Measurements from ENCODE around the gene SERPINA9. TPM values are rescaled to one million over a fixed set of nuclear protein-coding genes. Genes with fewer than 3 reads are reported as not detected.

Gene SERPINA9
- total and polyA plus RNA-seq, 2 donors from 2014 or later: not detected

GRCh38 chr14:94446126-94446525 is 29.9 kb downstream of the SERPINA9 start:
- FAIRE-seq: no peak
- TF ChIP-seq CTCF (IDR thresholded peaks at IDR 0.05; ENCODE audit: borderline replicate concordance, extremely low read depth, insufficient read depth): no peak
- intact Hi-C loops (cut with DNase I): no loop called here
- H3K9me3 ChIP-seq (ENCODE audit: control insufficient read depth in 2 of 3, insufficient read depth in 1 of 3, low read length in 3 of 3): no peaks in the 10 kb centered on the region
- H3K27me3 ChIP-seq (ENCODE audit: control insufficient read depth, insufficient read depth, low read length): no peaks in the 10 kb centered on the region
- no peaks in the 10 kb centered on the region for H3K36me3 ChIP-seq (ENCODE audit: control insufficient read depth in 2 of 3, insufficient read depth in 3 of 3, low read length in 3 of 3)
- H3K27ac ChIP-seq (ENCODE audit: low read depth in 2 of 2, low read length in 2 of 2): no peak overlapping the region
- no peaks in the 10 kb centered on the region for H3K4me1 ChIP-seq (ENCODE audit: control insufficient read depth in 2 of 3, insufficient read depth in 2 of 3, low read depth in 1 of 3, low read length in 3 of 3)
- DNase-seq: no peak
- H3K9ac ChIP-seq (ENCODE audit: low read length in 3 of 3): no peak overlapping the region
- no peak overlapping the region for H3K4me3 ChIP-seq (ENCODE audit: low read length in 3 of 3)

GRCh38 chr14:94445003-94445402 is 31.0 kb downstream of the SERPINA9 start:
- intact Hi-C loops (cut with DNase I): no loop called here
- Histone ChIP-seq H3K9me3 (ENCODE audit: control insufficient read depth in 2 of 3, insufficient read depth in 1 of 3, low read length in 3 of 3) (no peaks in the 10 kb centered on the region), H3K27ac (ENCODE audit: low read depth in 2 of 2, low read length in 2 of 2) (no peak overlapping the region), H3K36me3 (ENCODE audit: control insufficient read depth in 2 of 3, insufficient read depth in 3 of 3, low read length in 3 of 3) (no peaks in the 10 kb centered on the region), H3K9ac (ENCODE audit: low read length in 3 of 3) (no peak overlapping the region), H3K4me1 (ENCODE audit: control insufficient read depth in 2 of 3, insufficient read depth in 2 of 3, low read depth in 1 of 3, low read length in 3 of 3) (no peaks in the 10 kb centered on the region), H3K27me3 (ENCODE audit: control insufficient read depth, insufficient read depth, low read length) (no peaks in the 10 kb centered on the region), H3K4me3 (ENCODE audit: low read length in 3 of 3) (no peak overlapping the region)
- FAIRE-seq (no peak), DNase-seq (no peak)
- no peak for TF ChIP-seq CTCF (IDR thresholded peaks at IDR 0.05; ENCODE audit: borderline replicate concordance, extremely low read depth, insufficient read depth)

GRCh38 chr14:94441531-94442205 is 34.3 kb downstream of the SERPINA9 start:
- no peak overlapping the region for H3K9ac ChIP-seq (ENCODE audit: low read length in 3 of 3)
- no peaks in the 10 kb centered on the region for H3K9me3 ChIP-seq (ENCODE audit: control insufficient read depth in 2 of 3, insufficient read depth in 1 of 3, low read length in 3 of 3)
- no peak overlapping the region for H3K4me3 ChIP-seq (ENCODE audit: low read length in 3 of 3)
- FAIRE-seq (no peak), DNase-seq (no peak)
- no peak overlapping the region for H3K27ac ChIP-seq (ENCODE audit: low read depth in 2 of 2, low read length in 2 of 2)
- H3K4me1 ChIP-seq (ENCODE audit: control insufficient read depth in 2 of 3, insufficient read depth in 2 of 3, low read depth in 1 of 3, low read length in 3 of 3): no peaks in the 10 kb centered on the region
- H3K27me3 ChIP-seq (ENCODE audit: control insufficient read depth, insufficient read depth, low read length): no peaks in the 10 kb centered on the region
- H3K36me3 ChIP-seq (ENCODE audit: control insufficient read depth in 2 of 3, insufficient read depth in 3 of 3, low read length in 3 of 3): no peaks in the 10 kb centered on the region
- intact Hi-C loops (cut with DNase I): no loop called here
- TF ChIP-seq CTCF (IDR thresholded peaks at IDR 0.05; ENCODE audit: borderline replicate concordance, extremely low read depth, insufficient read depth): no peak

- no peaks in the 10 kb centered on the region for H3K9me3 ChIP-seq (ENCODE audit: control insufficient read depth in 2 of 3, insufficient read depth in 1 of 3, low read length in 3 of 3)
- no peak overlapping the region for H3K27ac ChIP-seq (ENCODE audit: low read depth in 2 of 2, low read length in 2 of 2)
- no peak overlapping the region for H3K4me3 ChIP-seq (ENCODE audit: low read length in 3 of 3)
- no peak overlapping the region for H3K9ac ChIP-seq (ENCODE audit: low read length in 3 of 3)
- H3K4me1 ChIP-seq (ENCODE audit: control insufficient read depth in 2 of 3, insufficient read depth in 2 of 3, low read depth in 1 of 3, low read length in 3 of 3): no peaks in the 10 kb centered on the region
- TF ChIP-seq CTCF (IDR thresholded peaks at IDR 0.05; ENCODE audit: borderline replicate concordance, extremely low read depth, insufficient read depth): no peak
- H3K27me3 ChIP-seq (ENCODE audit: control insufficient read depth, insufficient read depth, low read length): no peaks in the 10 kb centered on the region
- no peak for DNase-seq
- intact Hi-C loops (cut with DNase I): no loop called here
- FAIRE-seq: no peak
- H3K36me3 ChIP-seq (ENCODE audit: control insufficient read depth in 2 of 3, insufficient read depth in 3 of 3, low read length in 3 of 3): no peaks in the 10 kb centered on the region
These were observed 34.9 kb downstream of the SERPINA9 start for GRCh38 chr14:94441130-94441529.
